Lung (tissue), 13 donors: ENCODE measurements around the gene ALKBH1. TPM values are rescaled to one million over a fixed set of nuclear protein-coding genes. Genes with fewer than 3 reads are reported as not detected.

ENCODE experiments used
- ATAC-seq: fragments of 200-7000 bp; cut with Tn5 transposase; one replicate; pipeline ENCODE4 v1.9.1; 2020; ENCODE audit warnings: moderate number of reproducible peaks; ENCODE audit not compliant: insufficient read depth, low FRiP score
- DNase-seq, 3 donors: peaks; one replicate each; pipeline ENCODE4 v3.0.0-alpha.2; 2013 to 2017
- H3K27ac ChIP-seq, 2 donors: one replicate each; pipeline ENCODE4 v1.5.1; 2013; ENCODE audit warnings: mild to moderate bottlenecking in 2 of 2, moderate library complexity in 2 of 2, control low read depth in 1 of 2, inconsistent platforms in 1 of 2, low read depth in 1 of 2, low read length in 1 of 2
- H3K27me3 ChIP-seq, 3 donors: one replicate each; pipeline ENCODE4 v1.5.1; 2013; ENCODE audit warnings: low read length in 2 of 3; ENCODE audit not compliant: control insufficient read depth in 3 of 3, insufficient read depth in 3 of 3
- H3K36me3 ChIP-seq, 4 donors: one replicate each; pipeline ENCODE4 v1.5.1; 2013; ENCODE audit warnings: low read length in 4 of 4, mild to moderate bottlenecking in 1 of 4, moderate library complexity in 1 of 4; ENCODE audit not compliant: control insufficient read depth in 4 of 4, insufficient read depth in 4 of 4
- H3K4me1 ChIP-seq, 5 donors: one replicate each; pipeline ENCODE4 v1.5.1; 2013; ENCODE audit warnings: low read length in 5 of 5, mild to moderate bottlenecking in 2 of 5, moderate library complexity in 1 of 5; ENCODE audit not compliant: control insufficient read depth in 5 of 5, insufficient read depth in 5 of 5
- H3K4me3 ChIP-seq: one replicate; pipeline ENCODE4 v1.5.1; 2013; ENCODE audit warnings: mild to moderate bottlenecking, control low read depth, moderate library complexity
- H3K9ac ChIP-seq, 2 donors: one replicate each; pipeline ENCODE4 v1.5.1; 2013; ENCODE audit warnings: low read length in 2 of 2, control low read depth in 1 of 2; ENCODE audit not compliant: insufficient read depth in 1 of 2
- H3K9me3 ChIP-seq, 4 donors: one replicate each; pipeline ENCODE4 v1.5.1; 2013; ENCODE audit warnings: low read length in 3 of 4, mild to moderate bottlenecking in 1 of 4, moderate library complexity in 1 of 4; ENCODE audit not compliant: control insufficient read depth in 4 of 4, insufficient read depth in 3 of 4
- WGBS, 2 donors: extraction: QIAGEN DNeasy Blood & Tissue Kit; methylation state at CpG; one replicate each; pipeline ENCODE4 v1.1.7; 2013; 5-methylcytosine and 5-hydroxymethylcytosine counted together
- polyA plus RNA-seq, 2 donors: library from polyadenylated mRNA; stranded (reverse); fragments of 200-250 nt; gene quantifications; one replicate each; pipeline ENCODE4 v1.2.1, GENCODE V29; 2013
- small RNA-seq: library from RNA; depleted of rRNA; stranded (forward); fragments of <200 nt; gene quantifications from one replicate; pipeline ENCODE3, GENCODE V24; 2014; ENCODE audit warnings: low replicate concordance
- total RNA-seq, 2 donors: library from RNA; depleted of rRNA in 1 of 2; stranded (reverse); fragments of >200 nt in 1 of 2; gene quantifications; one replicate each; pipeline ENCODE4 v1.2.1, GENCODE V29; 2014 to 2021
- TF ChIP-seq, protein P1 (sequence below): IDR thresholded peaks from 2 replicates; pipeline ENCODE4 v1.5.1; 2012; ENCODE audit warnings: mild to moderate bottlenecking; ENCODE audit errors: control extremely low read depth, extremely low read depth
- donor health status: control.
- donor health status: control.
- donor health status: Bipolar disorder and iron deficiency.
- donor health status: healthy.
- donor health status: DM: yes; HTN: yes; CAD: no.

ALKBH1 gene
- total and polyA plus RNA-seq, 4 donors = 6.2 to 11.7 (median 8.4) TPM

DNA sequence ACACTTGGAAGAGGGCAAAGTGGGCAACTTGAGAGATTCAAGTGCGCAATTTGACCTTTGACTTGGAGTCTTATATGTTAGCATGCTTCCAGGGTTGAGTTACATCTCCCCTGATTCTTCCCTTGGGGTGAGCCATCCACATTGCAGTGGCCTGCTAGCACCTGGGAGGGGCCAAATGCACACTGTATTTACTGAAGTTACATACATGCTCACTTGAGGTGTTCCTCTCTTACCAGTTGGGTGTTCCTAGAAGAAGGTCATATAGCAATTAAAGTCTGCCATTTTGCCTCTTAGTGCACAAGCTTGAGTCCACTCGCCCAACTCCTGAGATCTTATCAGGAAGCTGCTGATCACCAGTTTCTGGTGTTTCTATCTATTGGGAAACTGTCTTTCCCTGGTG lies 77.7 kb downstream of the ALKBH1 start:
- ATAC-seq (no peak), DNase-seq (no peak)
- no peaks in the 10 kb centered on the region for H3K27me3 ChIP-seq
- H3K4me1 ChIP-seq = no peaks in the 10 kb centered on the region
- H3K9ac ChIP-seq = no peak overlapping the region
- H3K36me3 ChIP-seq = no peaks in the 10 kb centered on the region
- H3K27ac ChIP-seq = no peak overlapping the region
- H3K9me3 ChIP-seq = no peaks in the 10 kb centered on the region
- TF ChIP-seq, protein P1, sequence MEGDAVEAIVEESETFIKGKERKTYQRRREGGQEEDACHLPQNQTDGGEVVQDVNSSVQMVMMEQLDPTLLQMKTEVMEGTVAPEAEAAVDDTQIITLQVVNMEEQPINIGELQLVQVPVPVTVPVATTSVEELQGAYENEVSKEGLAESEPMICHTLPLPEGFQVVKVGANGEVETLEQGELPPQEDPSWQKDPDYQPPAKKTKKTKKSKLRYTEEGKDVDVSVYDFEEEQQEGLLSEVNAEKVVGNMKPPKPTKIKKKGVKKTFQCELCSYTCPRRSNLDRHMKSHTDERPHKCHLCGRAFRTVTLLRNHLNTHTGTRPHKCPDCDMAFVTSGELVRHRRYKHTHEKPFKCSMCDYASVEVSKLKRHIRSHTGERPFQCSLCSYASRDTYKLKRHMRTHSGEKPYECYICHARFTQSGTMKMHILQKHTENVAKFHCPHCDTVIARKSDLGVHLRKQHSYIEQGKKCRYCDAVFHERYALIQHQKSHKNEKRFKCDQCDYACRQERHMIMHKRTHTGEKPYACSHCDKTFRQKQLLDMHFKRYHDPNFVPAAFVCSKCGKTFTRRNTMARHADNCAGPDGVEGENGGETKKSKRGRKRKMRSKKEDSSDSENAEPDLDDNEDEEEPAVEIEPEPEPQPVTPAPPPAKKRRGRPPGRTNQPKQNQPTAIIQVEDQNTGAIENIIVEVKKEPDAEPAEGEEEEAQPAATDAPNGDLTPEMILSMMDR = no peak
- no peak overlapping the region for H3K4me3 ChIP-seq
- 73 to 95% methylated on average over 2 of the region's 2 CpGs for WGBS, 2 donors

DNA sequence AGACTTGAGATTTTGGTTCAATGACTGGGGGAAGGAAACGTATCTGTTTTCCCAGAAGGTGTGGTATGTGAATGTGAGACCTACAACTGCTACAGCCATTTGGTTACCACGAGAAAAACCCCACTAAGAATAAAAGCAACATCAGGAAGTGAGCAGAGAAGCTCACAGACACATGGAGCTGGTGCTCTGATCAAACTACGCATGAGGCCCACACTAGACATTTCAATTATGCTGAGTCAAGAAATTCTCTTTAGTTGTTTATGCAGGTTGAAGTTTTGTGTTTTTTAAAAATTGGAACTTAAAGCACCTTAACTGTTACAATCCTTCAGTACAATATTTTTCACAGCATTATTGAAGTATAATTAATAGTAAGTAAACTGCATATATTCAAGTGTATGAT lies 82.5 kb downstream of the ALKBH1 start:
- Histone ChIP-seq H3K27me3 (peaks cover 0 to 3% (median 0%) of the 10 kb centered on the region in 3 donors), H3K9me3 (no peaks in the 10 kb centered on the region), H3K9ac (no peak overlapping the region), H3K4me3 (no peak overlapping the region), H3K4me1 (no peaks in the 10 kb centered on the region), H3K27ac (no peak overlapping the region), H3K36me3 (no peaks in the 10 kb centered on the region)
- TF ChIP-seq, protein P1 = no peak
- WGBS, 2 donors = 66 to 67% methylated on average over 3 of the region's 3 CpGs
- ATAC-seq = no peak
- no peak for DNase-seq

DNA sequence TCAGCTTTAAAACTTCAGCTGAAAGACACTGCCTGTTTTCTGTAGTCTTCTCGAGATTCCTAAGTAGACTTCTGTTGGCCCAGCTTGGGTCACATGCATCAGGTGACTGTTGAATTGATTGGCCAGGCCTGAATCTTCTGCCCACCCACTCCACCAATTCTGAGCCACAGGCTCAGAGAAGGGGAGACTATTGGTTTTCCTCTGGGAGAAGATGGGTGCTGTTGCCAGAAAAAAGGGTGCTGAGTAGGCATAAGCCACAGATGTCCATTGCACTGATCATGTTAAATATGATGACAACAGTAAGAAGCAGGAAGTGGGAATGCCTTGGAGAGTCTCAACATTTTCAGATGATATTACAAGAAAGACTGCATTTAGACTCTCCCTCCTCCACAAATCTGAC lies 84.6 kb downstream of the ALKBH1 start:
- Histone ChIP-seq H3K27me3 (peaks cover 0 to 3% (median 0%) of the 10 kb centered on the region in 3 donors), H3K36me3 (no peaks in the 10 kb centered on the region), H3K4me3 (no peak overlapping the region), H3K9me3 (no peaks in the 10 kb centered on the region), H3K4me1 (no peaks in the 10 kb centered on the region), H3K9ac (no peak overlapping the region), H3K27ac (no peak overlapping the region)
- TF ChIP-seq, protein P1 = no peak
- 96 to 100% methylated on average over 1 of the region's 1 CpG for WGBS, 2 donors
- no peak for DNase-seq
- ATAC-seq = no peak

Small RNA genes lying within 50 kb of the gene (small RNA-seq; reads per million reads assigned to genes)
- not detected for gene COX6CP11

Other genes with a start within 250 kb of the ALKBH1 start
- 10 to 100 TPM; 90.4 to 98.5 TPM for gene AHSA1, start 249.9 kb downstream of the ALKBH1 start, total RNA-seq
- 100 to 1,000 TPM in 1 of 2 donors, 10 to 100 TPM in 1; 84.5 to 119 TPM for gene AHSA1, start 249.9 kb downstream of the ALKBH1 start, polyA plus RNA-seq
- gene ISM2, start 209.2 kb downstream of the ALKBH1 start, total RNA-seq = not detected
- gene ISM2, start 209.2 kb downstream of the ALKBH1 start, polyA plus RNA-seq = under 1 TPM in 1 of 2 donors, not detected in 1; 0.02 TPM
- 10 to 100 TPM; 31.0 to 48.6 TPM for gene SPTLC2, start 91.4 kb downstream of the ALKBH1 start, total RNA-seq
- gene SPTLC2, start 91.4 kb downstream of the ALKBH1 start, polyA plus RNA-seq = 10 to 100 TPM in 1 of 2 donors, 1 to 10 TPM in 1; 8.1 to 24.3 TPM
- gene SLIRP, start 80 bp upstream of the ALKBH1 start, total RNA-seq = 10 to 100 TPM; 41.6 to 86.8 TPM
- gene SLIRP, start 80 bp upstream of the ALKBH1 start, polyA plus RNA-seq = 100 to 1,000 TPM; 227 to 423 TPM
- 10 to 100 TPM; 54.6 to 86.3 TPM for gene SNW1, start 53.1 kb upstream of the ALKBH1 start, total RNA-seq
- 10 to 100 TPM; 23.9 to 41.1 TPM for gene SNW1, start 53.1 kb upstream of the ALKBH1 start, polyA plus RNA-seq
- gene ADCK1, start 92.1 kb upstream of the ALKBH1 start, total RNA-seq = 1 to 10 TPM; 7.3 to 8.8 TPM
- gene ADCK1, start 92.1 kb upstream of the ALKBH1 start, polyA plus RNA-seq = 1 to 10 TPM; 5.7 to 6.6 TPM